ENCODE measurements around the gene LAMC1.

GRCh38 chr1:183147735-183148134 lies 124.5 kb downstream of the LAMC1 start:
- TF ChIP-seq, protein P1, sequence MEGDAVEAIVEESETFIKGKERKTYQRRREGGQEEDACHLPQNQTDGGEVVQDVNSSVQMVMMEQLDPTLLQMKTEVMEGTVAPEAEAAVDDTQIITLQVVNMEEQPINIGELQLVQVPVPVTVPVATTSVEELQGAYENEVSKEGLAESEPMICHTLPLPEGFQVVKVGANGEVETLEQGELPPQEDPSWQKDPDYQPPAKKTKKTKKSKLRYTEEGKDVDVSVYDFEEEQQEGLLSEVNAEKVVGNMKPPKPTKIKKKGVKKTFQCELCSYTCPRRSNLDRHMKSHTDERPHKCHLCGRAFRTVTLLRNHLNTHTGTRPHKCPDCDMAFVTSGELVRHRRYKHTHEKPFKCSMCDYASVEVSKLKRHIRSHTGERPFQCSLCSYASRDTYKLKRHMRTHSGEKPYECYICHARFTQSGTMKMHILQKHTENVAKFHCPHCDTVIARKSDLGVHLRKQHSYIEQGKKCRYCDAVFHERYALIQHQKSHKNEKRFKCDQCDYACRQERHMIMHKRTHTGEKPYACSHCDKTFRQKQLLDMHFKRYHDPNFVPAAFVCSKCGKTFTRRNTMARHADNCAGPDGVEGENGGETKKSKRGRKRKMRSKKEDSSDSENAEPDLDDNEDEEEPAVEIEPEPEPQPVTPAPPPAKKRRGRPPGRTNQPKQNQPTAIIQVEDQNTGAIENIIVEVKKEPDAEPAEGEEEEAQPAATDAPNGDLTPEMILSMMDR (IDR thresholded peaks at IDR 0.05; ENCODE audit: low read depth, low read length), result no peak
- TF ChIP-seq POLR2A (IDR thresholded peaks at IDR 0.05; ENCODE audit: extremely low read depth, insufficient read length) (no peak), MAX (IDR thresholded peaks at IDR 0.05; ENCODE audit: low read depth, low read length) (no peak)
